GM19467 (cell line): Measurements from ENCODE around the gene RASGRP3.

Experiments used
- ATAC-seq: cut with Tn5 transposase; IDR thresholded peaks from one replicate; pipeline ENCODE4 v1.9.1; 2021; ENCODE audit warnings: mild to moderate bottlenecking, moderate library complexity; ENCODE audit not compliant: unreplicated experiment

The RASGRP3 gene

GRCh38 chr2:33521791-33522281 is 45.4 kb downstream of the RASGRP3 start:
- no peak for ATAC-seq

- no peak for ATAC-seq
Measured at GRCh38 chr2:33522576-33522975, 46.1 kb downstream of the RASGRP3 start.

GRCh38 chr2:33525666-33526065 is 49.2 kb downstream of the RASGRP3 start:
- ATAC-seq: no peak

- no peak for ATAC-seq
Measured at GRCh38 chr2:33526132-33526531, 49.7 kb downstream of the RASGRP3 start.

- no peak for ATAC-seq
Measured at GRCh38 chr2:33526921-33527320, 50.5 kb downstream of the RASGRP3 start.

- ATAC-seq: no peak
Measured at GRCh38 chr2:33528441-33528950, 52.0 kb downstream of the RASGRP3 start.

- no peak for ATAC-seq
Measured at GRCh38 chr2:33529771-33530481, 53.5 kb downstream of the RASGRP3 start.

GRCh38 chr2:33530690-33531548 is 54.5 kb downstream of the RASGRP3 start:
- no peak for ATAC-seq

- no peak for ATAC-seq
Measured at GRCh38 chr2:33531549-33532059, 55.2 kb downstream of the RASGRP3 start.

GRCh38 chr2:33532146-33532545 is 55.7 kb downstream of the RASGRP3 start:
- ATAC-seq: no peak

- no peak for ATAC-seq
Measured at GRCh38 chr2:33532966-33533365, 56.5 kb downstream of the RASGRP3 start.

GRCh38 chr2:33535421-33535820 is 59.0 kb downstream of the RASGRP3 start:
- ATAC-seq: no peak

- ATAC-seq: no peak
Measured at GRCh38 chr2:33541243-33541642, 64.8 kb downstream of the RASGRP3 start.

GRCh38 chr2:33550206-33550605 is 73.8 kb downstream of the RASGRP3 start:
- ATAC-seq: no peak

- ATAC-seq: no peak
Measured at GRCh38 chr2:33552758-33553461, 76.5 kb downstream of the RASGRP3 start.

GRCh38 chr2:33555681-33556080 is 79.2 kb downstream of the RASGRP3 start:
- ATAC-seq: no peak

GRCh38 chr2:33559328-33559727 is 82.9 kb downstream of the RASGRP3 start:
- ATAC-seq: no peak

- no peak for ATAC-seq
Measured at GRCh38 chr2:33560017-33560416, 83.6 kb downstream of the RASGRP3 start.

- ATAC-seq: no peak
Measured at GRCh38 chr2:33561872-33562271, 85.4 kb downstream of the RASGRP3 start.

- ATAC-seq: no peak
Measured at GRCh38 chr2:33570681-33571080, 94.2 kb downstream of the RASGRP3 start.

- ATAC-seq: no peak
Measured at GRCh38 chr2:33573657-33574056, 97.2 kb downstream of the RASGRP3 start.
